ENCODE results near the gene TRIM52.
A peak's percentile ranks its signal among the peaks of the same experiment; 100 is the strongest.
"Not testable (repeated sequence)": the region's sequence is repeated elsewhere in the genome, so short reads cannot be mapped to it uniquely, and the experiment has no call there.

The TRIM52 gene

DNA sequence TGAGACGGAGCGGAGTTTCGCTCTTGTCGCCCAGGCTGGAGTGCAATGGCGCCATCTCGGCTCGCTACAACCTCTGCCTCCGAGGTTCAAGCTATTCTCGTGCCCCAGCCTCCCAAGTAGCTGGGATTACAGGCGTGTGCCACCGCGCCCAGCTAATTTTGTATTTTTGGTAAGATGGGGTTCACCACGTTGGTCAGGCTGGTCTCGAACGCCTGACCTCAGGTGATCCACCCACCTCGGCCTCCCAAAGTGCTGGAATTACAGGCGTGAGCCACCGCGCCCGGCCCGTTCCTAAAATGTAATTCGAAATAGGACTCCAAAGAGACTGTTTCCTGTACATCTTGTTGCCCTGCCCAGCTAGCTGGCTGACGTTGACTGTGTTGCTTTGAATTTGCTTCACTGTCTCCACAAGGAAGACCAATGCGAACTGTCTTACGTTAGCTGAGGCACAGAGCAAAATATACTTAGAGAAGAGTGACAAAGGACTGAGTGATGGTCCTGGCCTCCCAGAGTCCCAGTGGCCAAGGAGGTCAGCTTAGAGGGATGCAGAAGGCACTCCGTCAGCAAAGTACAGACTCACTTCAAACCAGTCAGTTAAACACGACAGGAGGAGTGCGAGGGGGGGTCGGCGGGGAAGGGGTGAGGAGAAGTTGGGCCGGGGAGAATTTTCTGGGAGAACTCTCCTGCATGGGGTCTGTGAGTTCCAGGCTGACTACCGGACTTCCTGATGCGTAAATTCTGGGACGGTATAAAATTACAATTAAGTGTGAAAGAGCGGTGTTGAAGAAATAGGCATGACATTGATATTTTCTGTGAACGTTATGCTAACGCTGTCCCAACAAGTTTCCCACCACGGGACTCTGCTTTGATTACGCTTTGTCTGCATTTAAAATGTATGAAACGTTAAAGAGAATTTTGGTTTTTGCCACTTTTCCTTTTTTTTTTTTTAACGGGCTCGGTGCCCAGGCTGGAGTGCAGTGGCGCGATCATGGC, 44.6 kb downstream of the TRIM52 start:
- no peak for DNase-seq (ENCODE audit: low read depth, low spot score)

- DNase-seq (ENCODE audit: low read depth, low spot score), result not testable (repeated sequence)
Measured at GRCh38 chr5:181214249-181214648, 46.7 kb downstream of the TRIM52 start.

DNA sequence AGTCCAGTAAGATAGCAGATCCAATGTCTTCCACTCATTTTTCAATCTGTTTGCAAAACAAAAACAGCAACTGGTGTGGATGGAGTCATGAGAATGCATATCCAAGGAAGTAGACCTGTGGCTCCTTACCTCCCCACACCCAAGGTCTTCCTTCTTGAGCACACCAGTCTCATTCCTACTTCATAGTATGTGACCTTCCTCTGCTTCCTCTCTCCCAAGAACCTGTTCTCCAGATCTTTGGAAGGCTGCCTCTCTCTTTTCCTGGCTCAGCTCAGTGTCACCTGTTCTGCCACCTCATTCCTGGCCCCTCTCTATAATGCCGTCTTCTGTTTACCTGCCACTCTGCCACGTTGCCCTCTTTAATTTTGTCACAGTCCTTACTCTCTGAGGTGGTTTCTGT, 48.0 kb downstream of the TRIM52 start:
- DNase-seq (ENCODE audit: low read depth, low spot score), result no peak

DNA sequence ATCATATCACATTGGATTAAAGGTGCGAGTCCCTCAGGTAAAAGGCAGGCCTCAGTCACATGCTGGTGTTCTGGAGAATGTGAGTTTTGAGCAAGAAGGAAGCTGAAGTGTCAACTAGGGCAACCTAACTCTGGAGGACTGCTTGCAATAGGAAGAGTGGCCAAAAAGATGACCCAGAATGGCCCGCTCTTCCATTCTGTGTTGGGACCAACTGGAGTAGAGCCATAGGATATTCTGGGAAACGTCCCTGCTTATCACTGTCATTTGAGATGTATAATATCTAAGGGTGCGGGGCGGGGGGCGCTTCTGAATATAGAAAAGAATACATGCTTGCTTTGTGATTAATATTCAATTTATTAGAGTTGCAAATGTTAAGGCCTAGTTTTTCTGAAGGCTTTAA, 48.9 kb downstream of the TRIM52 start:
- DNase-seq (ENCODE audit: low read depth, low spot score), result no peak

- DNase-seq (ENCODE audit: low read depth, low spot score), result no peak
Measured at GRCh38 chr5:181211208-181211607, 49.7 kb downstream of the TRIM52 start.

- not testable (repeated sequence) for DNase-seq (ENCODE audit: low read depth, low spot score)
Measured at GRCh38 chr5:181210698-181211097, 50.2 kb downstream of the TRIM52 start.

DNA sequence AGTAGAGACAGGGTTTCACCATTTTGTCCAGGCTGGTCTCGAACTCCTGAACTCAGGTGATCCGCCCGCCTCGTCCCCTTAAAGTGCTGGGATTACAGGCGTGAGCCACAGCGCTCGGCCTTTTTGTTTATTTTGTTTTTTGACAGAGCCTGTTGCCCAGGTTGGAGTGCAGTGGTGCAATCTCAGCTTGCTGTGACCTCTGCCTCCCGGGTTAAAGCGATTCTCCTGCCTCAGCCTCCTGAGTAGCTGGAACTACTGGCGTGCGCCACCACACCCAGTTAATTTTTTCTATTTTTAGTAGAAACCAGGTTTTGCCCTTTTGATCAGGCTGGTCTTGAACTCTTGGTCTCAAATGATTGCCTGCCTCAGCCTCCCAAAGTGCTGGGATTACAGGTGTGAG, 50.8 kb downstream of the TRIM52 start:
- not testable (repeated sequence) for DNase-seq (ENCODE audit: low read depth, low spot score)

GRCh38 chr5:181209006-181209405, 51.9 kb downstream of the TRIM52 start:
- DNase-seq (ENCODE audit: low read depth, low spot score), result not testable (repeated sequence)

- no peak for DNase-seq (ENCODE audit: low read depth, low spot score)
Measured at GRCh38 chr5:181207960-181208253, 53.0 kb downstream of the TRIM52 start.

GRCh38 chr5:181207214-181207959, 53.6 kb downstream of the TRIM52 start:
- DNase-seq (ENCODE audit: low read depth, low spot score), result peak; percentile 71

GRCh38 chr5:181205761-181206649, 54.9 kb downstream of the TRIM52 start:
- DNase-seq (ENCODE audit: low read depth, low spot score), result no peak
